IMR-90 (cell line): ENCODE data around the gene SHISAL1. TPM values are rescaled to one million over a fixed set of nuclear protein-coding genes. Genes with fewer than 3 reads are reported as not detected.
A peak's percentile ranks its signal among the peaks of the same experiment; 100 is the strongest.

Experiments used
- ATAC-seq: fragments of 200-7000 bp; cut with Tn5 transposase; 2 replicates; pipeline ENCODE4 v1.9.1; 2020; ENCODE audit warnings: low read depth, mild to moderate bottlenecking, moderate library complexity
- BruUV-seq: library from RNA; stranded (reverse); fragments of 400-500 nt; replicated peaks from 2 replicates; lab custom pipeline; 2021; lab: Mats Ljungman, UMichigan
- CTCF ChIA-PET: fragments of 300-600 bp; formaldehyde crosslinking; extraction: SDS; loops from one replicate; lab custom pipeline; 2021; ENCODE audit warnings: antibody characterized with exemption; lab: Yijun Ruan, JAX
- POLR2A ChIA-PET: fragments of 300-600 bp; sonication (Branson Sonifier 250); formaldehyde crosslinking; loops from one replicate; lab custom pipeline; 2022; ENCODE audit warnings: antibody characterized with exemption; ENCODE audit not compliant: unreplicated experiment; lab: Charles Lee
- DNase-seq: peaks from one replicate; pipeline ENCODE4 v3.0.0; 2013
- H2AFZ ChIP-seq: replicated peaks from 2 replicates; pipeline ENCODE3; 2013; ENCODE audit warnings: low read length, mild to moderate bottlenecking; ENCODE audit not compliant: poor library complexity
- H2AK5ac ChIP-seq: 2 replicates; pipeline ENCODE4 v1.6.1; 2013; ENCODE audit warnings: low read depth, low read length, inconsistent platforms
- H2AK9ac ChIP-seq: replicated peaks from 2 replicates; pipeline ENCODE3; 2013; ENCODE audit warnings: mild to moderate bottlenecking, low read depth, low read length, moderate library complexity; ENCODE audit not compliant: poor library complexity
- H2BK120ac ChIP-seq: 2 replicates; pipeline ENCODE4 v1.6.1; 2013; ENCODE audit warnings: low read depth, low read length, inconsistent platforms
- H2BK15ac ChIP-seq: 3 replicates; pipeline ENCODE4 v1.6.1; 2013; ENCODE audit warnings: low read depth, low read length, inconsistent platforms
- H2BK20ac ChIP-seq: 2 replicates; pipeline ENCODE4 v1.6.1; 2013; ENCODE audit warnings: low read depth, mild to moderate bottlenecking, inconsistent platforms, low read length, moderate library complexity
- H2BK5ac ChIP-seq: 2 replicates; pipeline ENCODE4 v1.6.1; 2013; ENCODE audit warnings: mild to moderate bottlenecking, low read depth, low read length, inconsistent platforms; ENCODE audit not compliant: poor library complexity, severe bottlenecking
- H3K14ac ChIP-seq: replicated peaks from 2 replicates; pipeline ENCODE4 v1.6.1; 2013; ENCODE audit warnings: low read depth, low read length, inconsistent platforms
- H3K18ac ChIP-seq: 2 replicates; pipeline ENCODE4 v1.6.1; 2013; ENCODE audit warnings: low read depth, low read length, control low read depth
- H3K23ac ChIP-seq: 2 replicates; pipeline ENCODE4 v1.6.1; 2013; ENCODE audit warnings: low read depth, low read length, inconsistent platforms
- H3K27ac ChIP-seq: 2 replicates; pipeline ENCODE4 v1.5.1; 2013; ENCODE audit warnings: mild to moderate bottlenecking, control low read depth, low read length; ENCODE audit not compliant: insufficient read depth
- H3K27me3 ChIP-seq: 2 replicates; pipeline ENCODE4 v1.6.1; 2013; ENCODE audit warnings: low read length; ENCODE audit not compliant: control insufficient read depth, insufficient read depth
- H3K36me3 ChIP-seq: 2 replicates; pipeline ENCODE4 v1.6.1; 2013; ENCODE audit warnings: low read length, mixed read lengths; ENCODE audit not compliant: control insufficient read depth, insufficient read depth
- H3K4ac ChIP-seq: 2 replicates; pipeline ENCODE4 v1.6.1; 2013; ENCODE audit warnings: low read depth, low read length, inconsistent platforms
- H3K4me1 ChIP-seq: 2 replicates; pipeline ENCODE4 v1.6.1; 2013; ENCODE audit warnings: low read length, mixed read lengths; ENCODE audit not compliant: control insufficient read depth, insufficient read depth
- H3K4me2 ChIP-seq: 2 replicates; pipeline ENCODE4 v1.6.1; 2013; ENCODE audit warnings: low read depth, mild to moderate bottlenecking, control low read depth, low read length, moderate library complexity
- H3K4me3 ChIP-seq: 2 replicates; pipeline ENCODE4 v1.5.1; 2013; ENCODE audit warnings: low read depth, mild to moderate bottlenecking, control low read depth, low read length, moderate library complexity; ENCODE audit not compliant: insufficient read depth
- H3K56ac ChIP-seq: 2 replicates; pipeline ENCODE4 v1.6.1; 2013; ENCODE audit warnings: low read length, inconsistent platforms; ENCODE audit not compliant: insufficient read depth; ENCODE audit errors: extremely low read depth
- H3K79me1 ChIP-seq, 2 experiments: 2 replicates each; pipeline ENCODE4 v1.6.1; 2013; ENCODE audit warnings: low read length in 2 of 2, inconsistent platforms in 1 of 2, low read depth in 1 of 2
- H3K9ac ChIP-seq: 2 replicates; pipeline ENCODE4 v1.6.1; 2013; ENCODE audit warnings: low read depth, low read length, control low read depth
- H3K9me1 ChIP-seq: 2 replicates; pipeline ENCODE4 v1.6.1; 2013; ENCODE audit warnings: low read length, inconsistent platforms; ENCODE audit not compliant: insufficient read depth
- H3K9me3 ChIP-seq: 2 replicates; pipeline ENCODE4 v1.6.1; 2013; ENCODE audit warnings: low read length; ENCODE audit not compliant: control insufficient read depth, insufficient read depth
- H4K20me1 ChIP-seq: 2 replicates; pipeline ENCODE4 v1.6.1; 2013; ENCODE audit warnings: low read length, inconsistent platforms; ENCODE audit not compliant: insufficient read depth
- H4K5ac ChIP-seq: 2 replicates; pipeline ENCODE4 v1.6.1; 2013; ENCODE audit warnings: mild to moderate bottlenecking, low read depth, low read length, control low read depth
- H4K8ac ChIP-seq, 2 experiments: 2 replicates each; pipeline ENCODE4 v1.6.1; 2013; ENCODE audit warnings: low read depth in 2 of 2, low read length in 2 of 2, control low read depth in 1 of 2, inconsistent platforms in 1 of 2
- H4K91ac ChIP-seq: 2 replicates; pipeline ENCODE4 v1.6.1; 2013; ENCODE audit warnings: low read depth, low read length, inconsistent platforms; ENCODE audit not compliant: insufficient read depth
- BHLHE40 ChIP-seq: fragments of 150-350 bp; IDR thresholded peaks from 2 replicates; pipeline ENCODE4 v1.6.1; 2016; ENCODE audit warnings: mild to moderate bottlenecking, low read depth, low read length
- CHD1 ChIP-seq: IDR thresholded peaks from 2 replicates; pipeline ENCODE4 v1.6.1; 2012; ENCODE audit warnings: low read depth, low read length, improper control_type of control experiment
- CTCF ChIP-seq: conservative IDR thresholded peaks from 2 replicates; pipeline ENCODE4 v1.5.1; 2012; ENCODE audit warnings: mild to moderate bottlenecking, low read depth, low read length, improper control_type of control experiment
- ELK1 ChIP-seq: fragments of 150-350 bp; IDR thresholded peaks from 2 replicates; pipeline ENCODE4 v1.6.1; 2016; ENCODE audit warnings: low read depth, mild to moderate bottlenecking, low read length, moderate library complexity, borderline replicate concordance
- FOS ChIP-seq: fragments of 150-350 bp; IDR thresholded peaks from 2 replicates; pipeline ENCODE4 v1.6.1; 2016; ENCODE audit warnings: low read depth, low read length
- MAZ ChIP-seq: IDR thresholded peaks from 2 replicates; pipeline ENCODE4 v1.6.1; 2012; ENCODE audit warnings: low read depth, mild to moderate bottlenecking, low read length, improper control_type of control experiment, moderate library complexity, borderline replicate concordance
- MXI1 ChIP-seq: IDR thresholded peaks from 2 replicates; pipeline ENCODE4 v1.6.1; 2012; ENCODE audit warnings: low read depth, mild to moderate bottlenecking, low read length, moderate library complexity, borderline replicate concordance
- NFE2L2 ChIP-seq: fragments of 150-350 bp; IDR thresholded peaks from 2 replicates; pipeline ENCODE4 v1.6.1; 2016; ENCODE audit warnings: low read depth, mild to moderate bottlenecking, low read length
- POLR2A ChIP-seq: IDR thresholded peaks from 2 replicates; pipeline ENCODE4 v1.6.1; 2012; ENCODE audit warnings: mild to moderate bottlenecking, low read depth, low read length
- RAD21 ChIP-seq: IDR thresholded peaks from 2 replicates; pipeline ENCODE4 v1.6.1; 2012; ENCODE audit warnings: low read length, improper control_type of control experiment
- RCOR1 ChIP-seq: IDR thresholded peaks from 2 replicates; pipeline ENCODE4 v1.6.1; 2012; ENCODE audit warnings: mild to moderate bottlenecking, low read length, improper control_type of control experiment; ENCODE audit not compliant: insufficient replicate concordance
- SMC3 ChIP-seq: fragments of 150-350 bp; IDR thresholded peaks from 2 replicates; pipeline ENCODE4 v1.6.1; 2016; ENCODE audit warnings: low read depth, mild to moderate bottlenecking, antibody characterized with exemption, low read length, moderate library complexity
- WGBS, 2 experiments: methylation state at CpG; one replicate each; pipeline versions ENCODE4 v1.1.5 to v1.1.7; 2013; ENCODE audit warnings: missing lambda C conversion rate in 2 of 2; ENCODE audit not compliant: insufficient read length in 1 of 2; ENCODE audit errors: extremely low coverage in 2 of 2; 5-methylcytosine and 5-hydroxymethylcytosine counted together
- dilution Hi-C: fragments of 300-500 bp; cut with HindIII; formaldehyde crosslinking; loops from one replicate; pipeline ENCODE4 v1.14.3; 2018; ENCODE audit warnings: low sequenced_read_pairs; ENCODE audit not compliant: unreplicated experiment
- in situ Hi-C: fragments of 300-500 bp; cut with MboI; formaldehyde crosslinking; loops from 3 replicates; pipeline ENCODE4 v1.14.3; 2019; ENCODE audit warnings: low sequenced_read_pairs, inconsistent platforms, mixed read lengths
- intact Hi-C: fragments of 100-400 bp; cut with micrococcal nuclease; formaldehyde crosslinking; loops from 2 replicates; pipeline ENCODE4 v1.10.0; 2022
- polyA plus RNA-seq, 3 experiments: library from polyadenylated mRNA; depleted of rRNA; stranded (reverse); fragments of >200 nt; gene quantifications; 2 replicates each; pipeline ENCODE4 v1.2.3, GENCODE V29; 2012; ENCODE audit warnings: low replicate concordance in 1 of 3
- total RNA-seq: library from RNA; depleted of rRNA; stranded (reverse); fragments of >200 nt; gene quantifications from 2 replicates; pipeline ENCODE4 v1.2.3, GENCODE V29; 2012

Gene SHISAL1
- total and polyA plus RNA-seq, 2 of the 4 experiments (the other 2 are of a cell fraction), result 1.0 to 1.4 TPM

GRCh38 chr22:44330744-44331660 lies 18.3 kb upstream of the SHISAL1 start:
- BruUV-seq, result no TSS peak
- intact Hi-C loops, result no loop called here
- Histone ChIP-seq H2BK15ac (no peak overlapping the region), H3K36me3 (no peaks in the 10 kb centered on the region), H3K4me3 (peak overlapping the region; percentile 51), H3K4me1 (peaks cover 9% of the 10 kb centered on the region; the same call in 1 of the 2 replicates), H3K79me1 (peaks cover 0 to 6% of the 10 kb centered on the region in 2 experiments; a peak in 1 of 4 replicates), H2BK20ac (no peak overlapping the region), H2AK5ac (no peak overlapping the region), H2AK9ac (peak overlapping the region; percentile 94), H3K27ac (no peak overlapping the region), H2BK120ac (no peak overlapping the region), H3K9me1 (peaks cover 14% of the 10 kb centered on the region), H3K4me2 (peak overlapping the region; percentile 67), H3K18ac (no peak overlapping the region; the same call in 1 of the 2 replicates), H3K27me3 (peaks cover 16% of the 10 kb centered on the region), H2BK5ac (no peak overlapping the region), H3K56ac (no peak overlapping the region), H3K9ac (peak overlapping the region; percentile 54), H3K4ac (no peak overlapping the region), H4K8ac (no peak overlapping the region), H3K9me3 (no peaks in the 10 kb centered on the region), H4K5ac (no peak overlapping the region), H3K23ac (no peak overlapping the region), H4K91ac (no peak overlapping the region), H3K14ac (no peak overlapping the region), H2AFZ (peak overlapping the region; percentile 67), H4K20me1 (peaks cover 8% of the 10 kb centered on the region; the same call in 1 of the 2 replicates)
- WGBS, 2 experiments, result 2% methylated on average over 40 of the region's 103 CpGs; no CpG with 5 or more reads in 1 of the 2 experiments
- DNase-seq (no peak), ATAC-seq (peak; percentile 39)
- dilution Hi-C loops, result no loop called here
- ChIA-PET POLR2A (interaction anchor here (0.6 kb wide), 1 partner anchor 835 kb away, joined by 4 read pairs; no protein-coding TSS in a partner anchor), CTCF (interaction anchor here (0.6 to 1.1 kb wide), 3 partner anchors 11 to 202 kb away, joined by 3 read pairs; no protein-coding TSS in a partner anchor)
- no peak for TF ChIP-seq FOS
- TF ChIP-seq NFE2L2, result no peak
- no peak for TF ChIP-seq SMC3
- TF ChIP-seq CTCF, result no peak
- no peak for TF ChIP-seq ELK1
- TF ChIP-seq BHLHE40, result no peak
- TF ChIP-seq RAD21, result no peak
- TF ChIP-seq RCOR1, result no peak
- TF ChIP-seq MXI1, result no peak
- TF ChIP-seq CHD1, result no peak
- TF ChIP-seq MAZ, result no peak
- no peak for TF ChIP-seq POLR2A
- in situ Hi-C loops, result loop anchor here (10.0 kb wide), 1 partner anchor 336 kb away; no protein-coding TSS in a partner anchor
